ENCODE measurements around the gene AMIGO3. TPM values are rescaled to one million over a fixed set of nuclear protein-coding genes. Genes with fewer than 3 reads are reported as not detected.

Gene AMIGO3
- total RNA-seq, 1 donor from 2014 or later, result not detected

DNA sequence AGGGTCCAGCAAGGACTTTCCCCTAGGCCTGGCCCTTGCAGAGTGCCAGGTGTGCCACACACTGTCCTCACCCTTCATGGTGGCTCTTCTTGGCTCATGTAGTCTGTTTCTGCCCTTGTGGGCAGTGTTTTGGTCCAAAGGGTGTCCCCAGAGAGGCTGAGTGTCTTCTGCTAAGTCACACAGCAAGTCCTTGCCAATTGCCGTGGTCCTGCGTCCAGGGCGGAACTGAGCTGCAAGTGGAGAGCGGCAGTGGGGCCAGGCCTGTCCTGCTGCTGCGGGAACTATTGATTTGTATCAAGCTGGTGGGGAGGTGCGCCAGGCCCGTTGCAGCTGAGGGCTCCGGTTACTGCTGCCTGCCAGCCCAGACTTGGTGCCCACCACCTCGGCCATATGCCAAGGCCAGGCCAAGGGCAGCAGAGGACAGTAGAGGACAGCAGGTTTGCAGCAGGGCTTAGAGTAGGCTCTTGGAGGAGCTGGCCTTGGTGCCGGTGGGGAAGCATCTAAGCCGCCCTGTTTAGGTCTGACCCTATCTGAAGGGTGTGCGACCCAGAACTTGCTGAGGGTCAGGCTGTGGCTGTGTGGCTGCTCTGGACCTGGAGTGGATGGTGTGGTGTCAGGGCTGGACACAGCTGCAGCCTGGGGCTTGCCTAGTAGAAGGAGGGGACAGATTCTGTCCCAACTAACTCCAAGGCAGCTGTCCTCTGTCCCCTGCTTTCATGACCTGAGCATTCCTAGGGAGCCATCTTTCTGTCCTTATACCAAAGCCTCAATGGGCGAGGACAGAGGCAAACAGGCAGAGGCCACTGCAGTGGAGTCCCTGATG, 4.5 kb downstream of the AMIGO3 start:
- DNase-seq (ENCODE audit: low spot score), result no peak
- intact Hi-C loops (cut with DNase I), result no loop called here
- ATAC-seq, result no peak

DNA sequence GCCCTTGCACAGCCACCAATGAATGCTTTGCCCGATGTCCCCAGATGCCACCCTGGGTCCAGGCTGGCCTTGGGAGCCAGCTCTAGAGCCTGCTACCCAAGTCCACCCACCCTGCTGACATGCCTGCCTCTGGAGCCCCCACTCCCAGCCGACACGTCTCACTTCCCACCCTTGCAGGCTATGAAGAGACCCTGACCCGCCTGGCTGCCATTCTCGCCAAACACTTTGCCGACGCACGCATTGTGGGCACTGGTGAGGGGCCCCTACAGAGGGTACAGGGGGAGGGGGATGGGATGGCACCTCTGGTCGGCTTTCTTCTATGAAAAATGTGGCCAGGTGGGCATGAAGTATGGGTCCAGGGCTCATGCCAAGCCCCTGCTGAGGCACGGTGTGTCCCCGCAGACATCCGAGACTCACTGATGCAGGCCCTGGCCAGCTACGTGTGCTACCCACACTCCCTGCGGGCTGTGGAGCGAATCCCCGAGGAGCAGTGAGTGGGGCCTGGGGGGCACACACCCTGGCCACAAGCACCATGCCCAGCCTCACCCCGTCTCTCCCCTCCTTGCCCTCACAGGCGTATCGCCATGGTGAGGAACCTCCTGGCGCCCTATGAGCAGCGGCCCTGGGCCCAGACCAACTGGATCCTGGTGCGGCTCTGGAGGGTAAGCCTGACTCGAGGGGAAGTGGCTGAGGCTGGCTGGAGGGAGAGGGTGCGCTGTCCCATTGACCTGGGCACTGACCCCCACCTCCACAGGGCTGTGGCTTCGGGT, 6.0 kb downstream of the AMIGO3 start:
- DNase-seq (ENCODE audit: low spot score) (peak; percentile 57), ATAC-seq (no peak)
- intact Hi-C loops (cut with DNase I), result no loop called here

DNA sequence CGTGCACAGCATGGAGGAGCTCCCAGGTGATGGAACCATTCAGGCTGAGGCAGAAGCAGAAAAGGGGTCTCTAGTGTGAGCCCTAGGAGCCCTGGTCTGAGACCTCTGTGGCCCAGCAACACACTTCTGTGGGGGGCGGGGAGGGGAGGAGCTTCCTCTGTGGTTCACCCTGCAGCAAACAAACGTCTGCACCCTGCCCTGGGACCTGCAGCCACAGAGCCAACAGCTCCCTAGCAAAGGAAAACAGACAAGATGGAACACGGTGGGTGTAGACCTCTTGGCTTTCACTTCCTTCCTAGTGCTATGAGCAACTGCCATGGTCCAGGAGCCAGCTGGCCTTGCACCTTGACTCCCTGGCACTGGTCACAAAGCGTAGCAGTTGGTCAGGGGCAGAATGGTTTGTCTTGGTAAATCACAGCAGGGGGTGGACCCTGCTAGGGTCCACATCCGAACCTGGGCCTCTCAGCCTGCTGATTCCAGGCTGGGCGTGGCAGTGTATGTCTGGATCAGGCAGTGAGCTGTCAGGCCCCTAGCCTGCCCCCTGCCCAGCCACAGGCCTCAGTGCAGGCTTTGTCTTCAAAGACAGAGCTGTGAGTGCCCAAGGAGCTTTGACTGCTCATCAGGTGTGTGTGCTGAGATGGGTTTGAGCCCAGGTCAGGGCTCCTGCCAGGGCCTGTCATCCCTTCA, 6.7 kb downstream of the AMIGO3 start:
- DNase-seq (ENCODE audit: low spot score), result no peak
- no peak for ATAC-seq
- intact Hi-C loops (cut with DNase I), result no loop called here

DNA sequence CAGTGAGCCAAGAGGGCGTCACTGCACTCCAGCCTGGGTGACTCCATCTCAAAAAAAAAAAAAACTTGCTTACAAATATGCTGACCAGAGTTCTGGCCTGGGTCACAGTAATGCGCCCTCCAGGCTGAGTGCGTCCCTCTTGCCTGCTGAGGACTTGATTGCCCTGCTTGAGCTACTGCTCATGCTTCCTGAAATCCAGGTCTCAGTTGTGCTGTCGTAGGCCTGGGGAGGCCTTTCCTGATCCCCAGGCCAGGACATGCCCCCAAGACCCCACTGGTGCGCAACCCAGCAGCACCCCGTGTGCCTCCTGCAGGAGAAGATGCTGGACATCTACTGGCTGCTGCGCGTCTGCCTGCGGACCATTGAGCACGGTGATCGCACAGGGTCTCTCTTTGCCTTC, 7.3 kb downstream of the AMIGO3 start:
- no peak for ATAC-seq
- intact Hi-C loops (cut with DNase I), result no loop called here
- DNase-seq (ENCODE audit: low spot score), result no peak

DNA sequence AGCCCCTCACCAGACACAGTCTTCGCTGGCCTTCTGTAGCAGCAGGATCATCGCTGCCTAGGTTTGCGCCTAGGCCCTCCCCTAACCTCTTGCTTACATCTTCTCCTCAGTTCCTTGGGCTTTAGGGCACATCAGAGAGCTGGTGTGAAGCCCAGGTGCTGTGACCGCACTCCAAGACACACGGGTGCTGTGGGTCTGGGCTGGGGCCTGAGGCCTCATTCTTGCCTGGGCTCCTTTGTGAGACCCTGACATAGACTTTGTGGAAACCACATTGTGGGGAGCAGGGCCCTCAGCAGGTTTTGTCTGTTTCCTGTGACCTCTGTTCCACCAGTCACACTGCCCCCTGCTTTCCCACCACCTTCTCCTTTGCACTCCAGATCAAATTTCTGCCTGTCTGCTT, 8.0 kb downstream of the AMIGO3 start:
- DNase-seq (ENCODE audit: low spot score) (no peak), ATAC-seq (no peak)
- intact Hi-C loops (cut with DNase I), result no loop called here

DNA sequence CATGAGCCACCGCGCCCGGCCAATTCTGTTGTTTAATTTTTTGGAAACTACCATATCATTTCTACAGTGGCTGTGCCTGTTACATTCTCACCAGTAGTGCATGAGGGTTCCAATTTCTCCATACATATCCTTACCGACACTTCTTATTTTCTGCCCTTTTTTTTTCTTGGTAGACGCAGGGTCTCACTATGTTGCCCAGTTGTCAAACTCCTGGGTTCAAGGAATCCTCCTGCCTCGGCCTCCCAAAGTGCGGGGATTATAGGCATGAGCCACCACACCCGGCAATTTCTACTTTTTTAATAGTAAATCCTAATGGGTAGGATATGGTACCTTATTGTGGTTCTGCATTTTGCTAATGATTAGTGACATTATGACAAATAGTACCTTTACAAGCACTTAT, 9.6 kb downstream of the AMIGO3 start:
- no peak for ATAC-seq
- intact Hi-C loops (cut with DNase I), result no loop called here
- DNase-seq (ENCODE audit: low spot score), result no peak

DNA sequence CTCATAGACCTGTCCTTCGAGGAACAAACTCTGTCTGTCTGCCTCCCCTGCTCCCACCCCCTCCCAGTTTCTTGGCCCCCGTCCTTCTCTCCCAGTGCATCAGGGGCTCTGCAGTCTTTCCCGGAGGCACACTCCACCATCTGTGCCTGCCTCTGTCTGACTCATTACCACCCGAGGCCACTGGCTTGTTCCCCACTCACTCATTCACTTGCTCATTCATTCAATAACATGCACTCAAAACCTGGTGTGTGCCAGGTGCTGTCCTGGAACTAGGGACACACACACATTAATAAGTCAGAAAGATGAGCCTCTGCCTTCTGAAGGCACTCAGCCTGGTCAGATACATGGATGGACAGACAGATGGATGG, 12.4 kb downstream of the AMIGO3 start:
- intact Hi-C loops (cut with DNase I), result no loop called here
- DNase-seq (ENCODE audit: low spot score), result no peak
- no peak for ATAC-seq

DNA sequence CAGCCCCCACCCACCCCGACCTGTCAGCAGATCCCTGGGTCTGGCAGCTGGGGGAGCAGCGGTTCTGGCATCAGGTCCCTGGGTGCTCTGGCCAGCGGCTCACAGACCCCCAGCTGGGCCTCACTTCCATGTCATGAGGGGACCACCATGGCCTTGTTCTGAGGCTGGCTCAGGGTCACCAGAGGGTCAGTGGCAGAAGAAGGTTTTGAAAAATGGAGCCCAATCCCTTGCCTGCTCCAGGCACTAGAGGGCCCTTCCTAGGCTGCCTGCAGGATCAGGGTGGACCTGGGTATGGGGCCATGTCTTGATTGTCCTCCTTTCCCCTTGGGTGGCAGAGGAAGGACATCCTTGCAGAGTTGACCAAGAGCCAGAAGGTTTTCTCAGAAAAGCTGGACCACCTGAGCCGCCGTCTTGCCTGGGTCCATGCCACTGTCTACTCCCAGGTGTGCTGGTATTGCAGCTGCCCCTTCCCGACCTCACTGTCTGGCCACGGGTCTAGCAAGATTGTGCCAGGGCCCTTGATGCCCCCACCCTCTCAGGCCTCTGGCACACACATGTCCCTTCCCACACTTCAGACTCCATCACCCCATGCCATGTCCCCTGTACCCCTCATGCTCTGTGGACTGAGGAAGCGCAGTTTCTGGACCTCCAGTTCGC, 12.9 kb downstream of the AMIGO3 start:
- intact Hi-C loops (cut with DNase I), result no loop called here
- ATAC-seq (no peak), DNase-seq (ENCODE audit: low spot score) (no peak)

DNA sequence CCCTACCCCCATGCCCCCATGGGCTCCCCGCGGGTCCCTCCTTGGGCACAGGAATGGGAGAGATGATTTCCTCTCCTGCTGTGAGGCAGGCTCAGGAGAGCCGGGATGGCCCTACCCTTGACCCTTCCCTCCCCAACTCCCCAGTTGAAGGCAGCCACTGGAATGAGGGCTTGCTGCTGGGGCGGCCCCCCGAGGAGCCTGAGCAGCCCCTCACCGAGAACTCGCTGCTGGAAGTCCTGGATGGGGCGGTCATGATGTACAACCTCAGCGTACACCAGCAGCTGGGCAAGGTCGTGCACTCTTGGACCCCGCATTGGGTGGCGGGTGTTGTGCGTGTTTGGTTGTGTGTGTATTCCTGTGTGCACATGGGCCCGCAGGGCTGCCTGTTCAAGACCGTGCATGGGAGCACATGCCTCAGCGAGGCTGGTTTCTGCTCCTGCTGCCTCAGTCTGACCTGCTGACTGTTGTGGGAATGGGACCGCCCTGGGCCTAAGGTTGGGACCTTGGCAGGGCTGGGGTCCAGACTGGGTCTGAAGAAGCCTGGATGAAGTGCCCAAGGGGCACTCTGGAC, 14.0 kb downstream of the AMIGO3 start:
- no peak for ATAC-seq
- intact Hi-C loops (cut with DNase I), result no loop called here
- DNase-seq (ENCODE audit: low spot score), result no peak

DNA sequence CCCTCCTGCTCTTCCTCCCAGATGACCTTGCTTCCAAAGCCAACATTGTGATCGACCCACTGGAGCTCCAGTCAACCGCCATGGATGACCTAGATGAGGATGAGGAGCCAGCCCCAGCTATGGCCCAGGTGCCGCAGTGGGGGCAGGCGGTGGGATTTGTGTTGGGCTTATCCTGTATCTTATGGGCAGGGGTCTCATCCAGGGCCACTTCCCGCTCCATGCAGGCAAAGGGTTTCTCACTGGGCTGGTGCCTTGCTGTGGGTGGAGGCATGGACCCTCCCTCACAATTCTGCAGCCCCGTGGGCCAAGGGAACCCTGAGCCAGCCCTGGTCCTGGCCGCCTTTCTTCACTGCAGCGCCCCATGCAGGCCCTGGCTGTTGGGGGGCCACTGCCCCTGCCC, 14.9 kb downstream of the AMIGO3 start:
- intact Hi-C loops (cut with DNase I), result no loop called here
- no peak for ATAC-seq
- no peak for DNase-seq (ENCODE audit: low spot score)

DNA sequence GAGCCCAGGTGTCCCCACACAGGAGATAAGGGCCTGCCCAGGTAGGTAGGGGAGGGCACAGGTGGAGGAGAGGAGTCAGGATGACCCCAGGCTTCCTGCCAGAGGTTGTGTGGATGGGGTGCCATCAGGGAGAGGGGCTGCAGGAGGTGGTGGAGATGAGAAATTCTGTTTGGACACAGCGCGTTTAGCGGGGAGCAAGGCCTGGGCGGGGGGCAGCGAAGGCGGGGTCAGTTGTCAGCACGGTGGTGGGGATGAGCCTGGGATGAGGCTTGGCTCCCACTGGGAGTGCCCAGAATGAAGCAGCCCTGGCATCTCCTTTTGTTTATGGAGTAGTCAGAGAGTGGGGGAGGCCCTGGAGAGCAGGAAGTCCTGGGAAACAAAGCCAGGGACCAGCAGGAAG, 15.5 kb downstream of the AMIGO3 start:
- intact Hi-C loops (cut with DNase I), result no loop called here
- ATAC-seq (no peak), DNase-seq (ENCODE audit: low spot score) (no peak)

DNA sequence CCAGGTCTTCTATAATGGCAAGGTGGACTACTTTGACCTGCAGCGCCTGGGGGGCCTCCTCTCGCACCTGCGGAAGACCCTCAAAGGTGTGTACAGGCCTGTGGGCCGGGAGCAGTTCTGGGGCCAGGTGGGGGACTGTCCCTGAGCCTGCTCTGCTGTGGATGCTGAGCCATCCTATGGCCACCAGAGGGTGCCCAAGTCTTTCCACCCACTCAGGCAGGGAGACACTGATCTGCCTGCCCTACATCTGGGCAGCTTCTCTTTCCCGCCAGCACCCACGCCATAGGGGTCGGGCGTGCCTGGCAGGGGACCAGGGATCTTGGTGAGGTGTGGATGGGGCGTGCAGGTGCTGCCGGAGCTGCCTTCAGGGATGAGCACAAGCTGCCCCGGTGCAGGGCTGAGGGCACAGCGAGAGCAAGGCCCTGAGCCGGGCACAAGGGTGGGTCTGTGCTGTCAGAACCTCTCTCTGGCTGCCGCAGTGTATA, 16.0 kb downstream of the AMIGO3 start:
- DNase-seq (ENCODE audit: low spot score), result no peak
- intact Hi-C loops (cut with DNase I), result no loop called here
- peak; percentile 81 for ATAC-seq

DNA sequence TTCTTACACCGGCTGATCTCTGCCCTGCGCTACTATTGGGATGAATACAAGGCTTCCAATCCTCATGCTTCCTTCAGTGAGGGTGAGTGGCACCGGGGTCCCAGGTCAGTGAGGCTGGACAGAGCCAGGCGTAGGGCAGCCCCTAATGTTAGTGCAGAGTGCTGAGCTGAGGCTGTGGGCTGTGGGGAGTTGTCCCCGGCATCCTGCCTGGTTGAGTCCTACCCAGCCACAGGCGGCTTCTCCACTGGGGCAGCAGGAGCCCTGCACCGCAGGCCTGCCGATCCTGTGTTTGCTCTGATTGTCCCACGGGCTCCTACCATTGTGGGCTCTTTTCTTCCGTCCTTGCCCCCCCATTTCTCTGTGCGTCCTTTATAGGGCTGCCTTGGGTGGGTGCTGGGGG, 16.8 kb downstream of the AMIGO3 start:
- ATAC-seq, result no peak
- intact Hi-C loops (cut with DNase I), result no loop called here
- DNase-seq (ENCODE audit: low spot score), result no peak

DNA sequence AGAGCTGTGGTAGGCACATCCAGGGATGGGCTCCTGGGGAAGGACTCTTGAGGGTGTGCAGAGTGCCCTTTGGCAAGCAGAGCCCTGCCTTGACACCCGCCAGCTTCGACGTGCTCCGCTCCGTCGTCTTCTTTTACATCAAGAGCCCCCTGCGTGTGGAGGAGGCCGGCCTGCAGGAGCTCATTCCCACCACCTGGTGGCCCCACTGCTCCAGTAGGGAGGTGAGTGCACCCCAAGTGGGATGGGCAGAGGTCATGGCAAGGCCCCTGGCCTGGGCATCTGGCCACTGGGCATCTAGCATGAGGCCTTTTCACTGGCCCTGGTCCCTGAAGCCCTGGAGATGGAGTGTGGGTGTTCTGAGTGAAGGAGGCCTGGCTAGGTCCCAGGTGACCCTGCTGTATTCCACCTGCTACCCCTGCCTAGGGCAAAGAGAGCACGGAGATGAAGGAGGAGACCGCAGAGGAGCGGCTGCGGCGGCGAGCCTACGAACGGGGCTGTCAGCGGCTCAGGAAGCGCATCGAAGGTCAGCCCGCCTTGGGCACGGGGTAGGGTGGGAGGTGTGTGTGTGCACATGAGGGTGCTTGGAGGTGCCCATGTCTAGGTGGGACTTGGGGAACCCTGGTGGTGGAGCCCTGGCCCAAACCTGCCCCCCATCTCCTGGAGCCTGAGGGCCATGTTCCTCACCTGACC, 18.0 kb downstream of the AMIGO3 start:
- ATAC-seq (no peak), DNase-seq (ENCODE audit: low spot score) (no peak)
- intact Hi-C loops (cut with DNase I), result no loop called here

DNA sequence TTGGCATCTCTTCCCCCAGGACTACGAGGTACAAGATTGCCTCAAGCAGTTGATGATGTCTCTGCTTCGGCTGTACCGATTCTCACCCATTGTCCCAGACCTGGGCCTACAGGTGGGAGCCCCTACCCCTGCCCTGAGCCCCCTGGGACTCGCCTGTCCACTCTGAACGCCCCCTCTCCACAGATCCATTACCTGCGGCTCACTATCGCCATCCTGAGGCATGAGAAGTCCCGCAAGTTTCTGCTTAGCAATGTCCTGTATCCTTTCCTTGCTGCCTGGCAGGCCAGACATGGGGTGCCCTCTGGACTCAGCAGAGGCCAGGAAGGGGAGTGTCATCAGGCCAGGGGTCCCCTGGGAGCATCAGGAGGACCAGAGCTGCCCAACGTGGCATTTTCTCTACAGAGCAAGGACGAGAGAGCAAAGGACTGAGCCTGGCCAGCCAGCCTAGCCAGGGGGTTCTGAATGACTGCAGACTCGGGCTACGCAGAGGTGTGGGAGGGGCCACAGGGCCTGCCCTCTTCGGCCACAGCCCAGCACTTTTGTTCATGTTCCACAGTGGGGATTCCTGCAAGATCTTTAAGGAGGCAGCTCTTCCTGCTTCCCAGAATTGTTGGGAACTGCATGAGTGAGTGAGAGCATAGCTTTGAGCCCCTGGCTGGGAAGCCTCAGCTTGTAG, 18.9 kb downstream of the AMIGO3 start:
- ATAC-seq (no peak), DNase-seq (ENCODE audit: low spot score) (no peak)
- intact Hi-C loops (cut with DNase I), result no loop called here

DNA sequence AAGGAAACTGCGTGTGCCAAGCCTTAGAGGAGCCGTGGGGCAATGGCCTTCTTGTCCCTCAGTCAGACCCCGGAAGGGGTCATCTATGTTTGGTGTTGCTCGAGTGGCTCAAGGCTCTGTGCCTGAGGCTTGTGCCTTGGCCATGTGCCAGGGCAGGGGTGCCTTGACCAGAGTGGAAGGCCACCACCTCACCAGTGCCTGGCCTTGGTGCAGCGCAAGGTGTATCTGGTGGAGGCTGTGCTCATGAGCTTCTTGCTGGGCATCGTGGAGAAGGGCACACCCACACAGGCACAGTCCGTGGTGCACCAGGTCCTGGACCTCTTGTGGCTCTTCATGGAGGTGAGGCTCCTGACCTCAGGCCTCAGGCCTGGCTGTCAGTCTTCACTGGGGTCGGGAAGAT, 19.5 kb downstream of the AMIGO3 start:
- ATAC-seq, result no peak
- DNase-seq (ENCODE audit: low spot score), result no peak
- intact Hi-C loops (cut with DNase I), result no loop called here

DNA sequence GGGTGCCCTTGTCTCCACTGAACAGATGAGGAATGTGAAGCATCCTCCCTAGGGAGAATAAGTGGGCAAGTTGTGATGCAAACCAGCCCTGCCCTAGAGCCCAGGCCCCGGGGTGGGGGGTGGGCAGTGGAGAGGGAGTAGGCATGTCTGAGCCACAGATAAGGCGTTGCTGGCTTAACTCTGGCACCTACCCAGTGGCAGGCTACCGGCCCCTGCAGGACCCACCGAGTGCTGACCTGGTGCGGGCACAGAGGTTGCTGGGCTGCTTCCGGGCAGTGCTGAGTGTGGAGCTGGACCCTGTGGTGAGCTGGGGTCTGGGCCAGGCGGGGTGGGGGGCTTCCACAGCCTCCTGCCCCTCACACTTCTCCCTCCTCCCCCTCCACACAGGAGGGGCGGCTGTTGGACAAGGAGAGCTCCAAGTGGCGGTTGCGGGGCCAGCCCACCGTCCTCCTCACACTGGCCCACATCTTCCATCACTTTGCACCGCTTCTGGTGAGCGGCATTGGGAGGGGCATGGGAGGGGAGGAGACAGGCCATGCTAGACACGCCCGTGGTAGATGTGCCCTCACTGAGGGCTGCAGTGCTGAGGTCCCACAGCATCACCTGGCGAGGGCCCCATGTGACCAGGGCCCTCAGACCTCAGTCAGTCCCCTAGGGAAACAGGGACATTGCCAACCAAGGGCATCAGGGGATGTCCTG, 20.1 kb downstream of the AMIGO3 start:
- no peak for DNase-seq (ENCODE audit: low spot score)
- intact Hi-C loops (cut with DNase I), result no loop called here
- no peak for ATAC-seq
